ENCODE measurements around the gene CEP72.

The CEP72 gene

GRCh38 chr5:621341-621761 is 9.2 kb downstream of the CEP72 start:
- TF ChIP-seq RAD21 (IDR thresholded peaks at IDR 0.05; ENCODE audit: low read depth) = no peak
- TF ChIP-seq EP300 (IDR thresholded peaks at IDR 0.05; ENCODE audit: borderline replicate concordance) = no peak
- TF ChIP-seq CREB1 (IDR thresholded peaks at IDR 0.05; ENCODE audit: low read depth) = no peak
- TF ChIP-seq NFIC (IDR thresholded peaks at IDR 0.05) = no peak
- no peak for TF ChIP-seq FOXM1 (IDR thresholded peaks at IDR 0.05; ENCODE audit: borderline replicate concordance, low read depth)
- TF ChIP-seq REST (IDR thresholded peaks at IDR 0.05; ENCODE audit: low read depth) = no peak
- TF ChIP-seq EGR1 (IDR thresholded peaks at IDR 0.05) = no peak
- no peak for TF ChIP-seq USF1 (IDR thresholded peaks at IDR 0.05)
- TF ChIP-seq TAF1 (IDR thresholded peaks at IDR 0.05; ENCODE audit: low read depth) = no peak
- no peak for TF ChIP-seq CEBPB (IDR thresholded peaks at IDR 0.05)
- TF ChIP-seq YY1 (IDR thresholded peaks at IDR 0.05; ENCODE audit: low read depth) = no peak
- no peak for TF ChIP-seq TCF12 (IDR thresholded peaks at IDR 0.05; ENCODE audit: low read depth)
- TF ChIP-seq TEAD4 (IDR thresholded peaks at IDR 0.05) = no peak
- TF ChIP-seq ZBTB7A (IDR thresholded peaks at IDR 0.05; ENCODE audit: low read depth) = no peak

- TF ChIP-seq REST (IDR thresholded peaks at IDR 0.05; ENCODE audit: low read depth) (no peak), EGR1 (IDR thresholded peaks at IDR 0.05) (no peak)
Measured at GRCh38 chr5:622359-622758, 10.2 kb downstream of the CEP72 start.

GRCh38 chr5:622946-623522 is 10.9 kb downstream of the CEP72 start:
- TF ChIP-seq EP300 (IDR thresholded peaks at IDR 0.05; ENCODE audit: borderline replicate concordance) (no peak), TAF1 (IDR thresholded peaks at IDR 0.05; ENCODE audit: low read depth) (no peak), EGR1 (IDR thresholded peaks at IDR 0.05) (no peak), YY1 (IDR thresholded peaks at IDR 0.05; ENCODE audit: low read depth) (no peak), RAD21 (IDR thresholded peaks at IDR 0.05; ENCODE audit: low read depth) (no peak), USF1 (IDR thresholded peaks at IDR 0.05) (no peak), FOXM1 (IDR thresholded peaks at IDR 0.05; ENCODE audit: borderline replicate concordance, low read depth) (no peak), CREB1 (IDR thresholded peaks at IDR 0.05; ENCODE audit: low read depth) (no peak), TCF12 (IDR thresholded peaks at IDR 0.05; ENCODE audit: low read depth) (no peak), MAX (IDR thresholded peaks at IDR 0.05) (no peak), REST (IDR thresholded peaks at IDR 0.05; ENCODE audit: low read depth) (no peak)

- TF ChIP-seq TCF12 (IDR thresholded peaks at IDR 0.05; ENCODE audit: low read depth) = no peak
Measured at GRCh38 chr5:623531-623930, 11.4 kb downstream of the CEP72 start.

GRCh38 chr5:624118-624950 is 12.2 kb downstream of the CEP72 start:
- TF ChIP-seq EP300 (IDR thresholded peaks at IDR 0.05; ENCODE audit: borderline replicate concordance) = no peak
- no peak for TF ChIP-seq REST (IDR thresholded peaks at IDR 0.05; ENCODE audit: low read depth)
- no peak for TF ChIP-seq EGR1 (IDR thresholded peaks at IDR 0.05)
- no peak for TF ChIP-seq NFIC (IDR thresholded peaks at IDR 0.05)
- no peak for TF ChIP-seq TEAD4 (IDR thresholded peaks at IDR 0.05)
- TF ChIP-seq CREB1 (IDR thresholded peaks at IDR 0.05; ENCODE audit: low read depth) = no peak

All from Ishikawa (cell line).